ENCODE measurements around the gene ZDHHC5. TPM values are rescaled to one million over a fixed set of nuclear protein-coding genes. Genes with fewer than 3 reads are reported as not detected.

ZDHHC5 gene
- total RNA-seq, 1 experiment from 2014 or later: 65.2 TPM

DNA sequence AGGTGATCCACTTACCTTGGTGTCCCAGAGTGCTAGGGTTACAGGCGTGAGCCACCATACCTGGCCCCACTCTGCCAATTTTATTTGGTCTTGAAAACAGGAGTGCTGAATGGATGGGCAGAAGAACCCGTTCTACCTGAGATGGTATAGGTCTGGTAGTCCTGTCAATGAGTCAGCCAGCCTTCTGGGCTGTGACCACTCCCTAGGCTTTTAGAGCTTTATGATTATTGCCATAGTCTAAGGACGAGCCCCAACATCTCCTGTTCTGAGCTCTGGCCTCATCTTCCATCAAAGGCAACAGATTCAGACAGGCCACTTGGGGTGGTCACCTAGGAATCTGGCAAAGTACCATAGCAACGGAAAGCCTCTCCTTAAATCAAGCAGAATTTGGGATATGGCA, 11.5 kb downstream of the ZDHHC5 start:
- Histone ChIP-seq H4K20me1 (ENCODE audit: control insufficient read depth, insufficient read depth, insufficient read length) (no peaks in the 10 kb centered on the region), H3K4ac (ENCODE audit: low read depth, low read length) (no peak overlapping the region), H2BK15ac (ENCODE audit: low read depth, low read length) (no peak overlapping the region), H3K14ac (ENCODE audit: insufficient read depth, low read length) (no peak overlapping the region), H4K91ac (ENCODE audit: insufficient read length, low read depth, low read length) (no peak overlapping the region), H2BK5ac (ENCODE audit: insufficient read length, low read length) (no peak overlapping the region), H2BK20ac (ENCODE audit: low read depth, low read length, poor library complexity, severe bottlenecking) (no peak overlapping the region), H3T11ph (ENCODE audit: low read length) (no peak overlapping the region), H2AK5ac (ENCODE audit: insufficient read length, low read length) (no peak overlapping the region), H2BK12ac (ENCODE audit: insufficient read length, low read depth, low read length) (no peak overlapping the region), H3K79me2 (ENCODE audit: insufficient read depth, low read length) (peaks cover 12% of the 10 kb centered on the region; the same call in 1 of the 2 replicates), H3K79me1 (ENCODE audit: insufficient read depth, low read depth, low read length, poor library complexity, severe bottlenecking) (peaks cover 11% of the 10 kb centered on the region), H3K4me2 (ENCODE audit: insufficient read depth, insufficient read length, low read length) (no peak overlapping the region), H3K9me3 (ENCODE audit: control insufficient read depth, low read depth, low read length) (no peaks in the 10 kb centered on the region), H2AFZ (ENCODE audit: low read length) (no peak overlapping the region), H3K56ac (ENCODE audit: insufficient read length, low read depth, low read length) (no peak overlapping the region), H3K4me1 (ENCODE audit: insufficient read depth, low read length) (no peaks in the 10 kb centered on the region; the same call in 1 of the 2 replicates), H4K8ac (replicated peaks; ENCODE audit: insufficient read length, low read depth, low read length) (no peak overlapping the region), H3K9ac (ENCODE audit: extremely low read depth, insufficient read length, low read length) (no peak overlapping the region), H3K23ac (ENCODE audit: insufficient read length, low read depth, low read length) (no peak overlapping the region), H3K27ac (ENCODE audit: insufficient read length, low read depth, low read length) (no peak overlapping the region), H3K18ac (ENCODE audit: insufficient read length, low read depth, low read length) (no peak overlapping the region), H3K23me2 (ENCODE audit: insufficient read length, low read depth, low read length, poor library complexity, severe bottlenecking) (no peaks in the 10 kb centered on the region), H4K5ac (ENCODE audit: insufficient read length, low read depth, low read length) (no peak overlapping the region), H2BK120ac (ENCODE audit: low read depth, low read length, poor library complexity, severe bottlenecking) (no peak overlapping the region), H3K27me3 (ENCODE audit: insufficient read depth, low read length) (no peaks in the 10 kb centered on the region)
- Mint-ChIP-seq H3K4me3 (no peak overlapping the region), H3K27me3 (ENCODE audit: low read depth) (no peaks in the 10 kb centered on the region), H3K27ac (no peak overlapping the region), H3K9me3 (no peaks in the 10 kb centered on the region; a peak in 2 of 5 replicates), H3K4me1 (peaks cover 17 to 25% of the 10 kb centered on the region in 2 experiments), H3K36me3 (ENCODE audit: insufficient read depth in 1 of 3, low read depth in 3 of 3) (peaks cover 22 to 55% (median 33%) of the 10 kb centered on the region in 3 experiments)
- WGBS (ENCODE audit: extremely low coverage, insufficient read length, low lambda C conversion rate): no CpG with 5 or more reads among the region's 4 CpGs
- DNase-seq: no peak
- TF ChIP-seq, protein P1, sequence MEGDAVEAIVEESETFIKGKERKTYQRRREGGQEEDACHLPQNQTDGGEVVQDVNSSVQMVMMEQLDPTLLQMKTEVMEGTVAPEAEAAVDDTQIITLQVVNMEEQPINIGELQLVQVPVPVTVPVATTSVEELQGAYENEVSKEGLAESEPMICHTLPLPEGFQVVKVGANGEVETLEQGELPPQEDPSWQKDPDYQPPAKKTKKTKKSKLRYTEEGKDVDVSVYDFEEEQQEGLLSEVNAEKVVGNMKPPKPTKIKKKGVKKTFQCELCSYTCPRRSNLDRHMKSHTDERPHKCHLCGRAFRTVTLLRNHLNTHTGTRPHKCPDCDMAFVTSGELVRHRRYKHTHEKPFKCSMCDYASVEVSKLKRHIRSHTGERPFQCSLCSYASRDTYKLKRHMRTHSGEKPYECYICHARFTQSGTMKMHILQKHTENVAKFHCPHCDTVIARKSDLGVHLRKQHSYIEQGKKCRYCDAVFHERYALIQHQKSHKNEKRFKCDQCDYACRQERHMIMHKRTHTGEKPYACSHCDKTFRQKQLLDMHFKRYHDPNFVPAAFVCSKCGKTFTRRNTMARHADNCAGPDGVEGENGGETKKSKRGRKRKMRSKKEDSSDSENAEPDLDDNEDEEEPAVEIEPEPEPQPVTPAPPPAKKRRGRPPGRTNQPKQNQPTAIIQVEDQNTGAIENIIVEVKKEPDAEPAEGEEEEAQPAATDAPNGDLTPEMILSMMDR (conservative IDR thresholded peaks at IDR 0.05): no peak

Measured in H9 (cell line).